ENCODE data around the gene HABP4. TPM values are rescaled to one million over a fixed set of nuclear protein-coding genes. Genes with fewer than 3 reads are reported as not detected.

The HABP4 gene
- total and polyA plus RNA-seq, 10 donors, result 6.3 to 10.6 (median 7.7) TPM

DNA sequence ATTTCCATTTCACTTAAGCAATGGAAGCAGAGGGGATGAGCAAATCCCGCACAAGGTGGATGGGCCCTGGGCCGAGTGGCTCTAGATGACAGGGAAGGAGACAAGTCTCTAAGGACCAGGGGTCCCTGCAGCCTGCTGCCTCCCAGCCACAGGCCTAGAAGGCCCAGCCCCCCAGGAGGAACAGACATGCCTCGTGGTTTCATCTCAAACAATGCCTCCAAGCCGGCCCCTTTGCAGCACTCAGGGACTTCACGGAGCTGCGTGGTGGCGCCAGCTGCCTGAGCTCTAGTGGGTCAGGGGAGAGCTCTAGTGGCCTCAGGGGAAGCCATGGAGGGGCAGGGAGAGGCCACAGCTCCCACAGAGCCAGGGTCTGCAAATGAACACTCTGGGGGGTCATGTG, 48.8 kb downstream of the HABP4 start:
- H3K36me3 ChIP-seq, result peaks cover 0 to 8% (median 0%) of the 10 kb centered on the region in 6 donors
- H3K27ac ChIP-seq, result no peak overlapping the region
- TF ChIP-seq POLR2A (IDR thresholded peaks at IDR 0.05) (no peak), POLR2AphosphoS5 (IDR thresholded peaks at IDR 0.05) (no peak)
- TF ChIP-seq, protein P1, sequence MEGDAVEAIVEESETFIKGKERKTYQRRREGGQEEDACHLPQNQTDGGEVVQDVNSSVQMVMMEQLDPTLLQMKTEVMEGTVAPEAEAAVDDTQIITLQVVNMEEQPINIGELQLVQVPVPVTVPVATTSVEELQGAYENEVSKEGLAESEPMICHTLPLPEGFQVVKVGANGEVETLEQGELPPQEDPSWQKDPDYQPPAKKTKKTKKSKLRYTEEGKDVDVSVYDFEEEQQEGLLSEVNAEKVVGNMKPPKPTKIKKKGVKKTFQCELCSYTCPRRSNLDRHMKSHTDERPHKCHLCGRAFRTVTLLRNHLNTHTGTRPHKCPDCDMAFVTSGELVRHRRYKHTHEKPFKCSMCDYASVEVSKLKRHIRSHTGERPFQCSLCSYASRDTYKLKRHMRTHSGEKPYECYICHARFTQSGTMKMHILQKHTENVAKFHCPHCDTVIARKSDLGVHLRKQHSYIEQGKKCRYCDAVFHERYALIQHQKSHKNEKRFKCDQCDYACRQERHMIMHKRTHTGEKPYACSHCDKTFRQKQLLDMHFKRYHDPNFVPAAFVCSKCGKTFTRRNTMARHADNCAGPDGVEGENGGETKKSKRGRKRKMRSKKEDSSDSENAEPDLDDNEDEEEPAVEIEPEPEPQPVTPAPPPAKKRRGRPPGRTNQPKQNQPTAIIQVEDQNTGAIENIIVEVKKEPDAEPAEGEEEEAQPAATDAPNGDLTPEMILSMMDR (IDR thresholded peaks at IDR 0.05 in 8 of 11, conservative IDR thresholded peaks at IDR 0.05 in 3 of 11), result no peak
- no peaks in the 10 kb centered on the region for H3K27me3 ChIP-seq (replicated peaks in 1 of 7)
- H3K4me3 ChIP-seq, result no peak overlapping the region
- intact Hi-C loops (cut with DNase I; ENCODE audit: low total_unique reads), result no loop called here
- no peaks in the 10 kb centered on the region for H3K9me3 ChIP-seq
- no peak for DNase-seq
- H3K4me1 ChIP-seq, result no peaks in the 10 kb centered on the region
- 72 to 84% (median 76%) methylated on average over 7 of the region's 7 CpGs for WGBS, 5 donors

DNA sequence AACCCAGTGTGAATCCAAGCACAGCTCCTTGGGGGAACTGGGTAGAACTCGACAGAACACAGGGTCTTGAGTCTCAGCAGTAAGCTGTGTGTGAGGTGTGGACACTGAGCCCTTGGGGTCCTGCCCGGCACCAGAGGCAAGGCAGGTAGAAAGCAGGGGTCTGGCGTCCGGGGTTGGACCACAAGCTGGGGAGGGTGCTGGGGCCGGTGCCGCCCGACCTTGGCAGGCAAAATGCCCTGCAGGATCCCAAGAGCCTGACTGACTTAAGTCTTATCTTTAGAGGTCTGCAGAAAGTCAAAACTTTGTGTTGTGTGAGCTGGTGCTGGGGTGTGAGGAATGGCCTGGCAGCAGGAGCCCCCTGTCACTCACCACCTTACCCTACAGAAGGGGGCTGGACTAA, 49.3 kb downstream of the HABP4 start:
- 88 to 98% (median 94%) methylated on average over 6 to 7 of the region's 7 CpGs for WGBS, 5 donors

DNA sequence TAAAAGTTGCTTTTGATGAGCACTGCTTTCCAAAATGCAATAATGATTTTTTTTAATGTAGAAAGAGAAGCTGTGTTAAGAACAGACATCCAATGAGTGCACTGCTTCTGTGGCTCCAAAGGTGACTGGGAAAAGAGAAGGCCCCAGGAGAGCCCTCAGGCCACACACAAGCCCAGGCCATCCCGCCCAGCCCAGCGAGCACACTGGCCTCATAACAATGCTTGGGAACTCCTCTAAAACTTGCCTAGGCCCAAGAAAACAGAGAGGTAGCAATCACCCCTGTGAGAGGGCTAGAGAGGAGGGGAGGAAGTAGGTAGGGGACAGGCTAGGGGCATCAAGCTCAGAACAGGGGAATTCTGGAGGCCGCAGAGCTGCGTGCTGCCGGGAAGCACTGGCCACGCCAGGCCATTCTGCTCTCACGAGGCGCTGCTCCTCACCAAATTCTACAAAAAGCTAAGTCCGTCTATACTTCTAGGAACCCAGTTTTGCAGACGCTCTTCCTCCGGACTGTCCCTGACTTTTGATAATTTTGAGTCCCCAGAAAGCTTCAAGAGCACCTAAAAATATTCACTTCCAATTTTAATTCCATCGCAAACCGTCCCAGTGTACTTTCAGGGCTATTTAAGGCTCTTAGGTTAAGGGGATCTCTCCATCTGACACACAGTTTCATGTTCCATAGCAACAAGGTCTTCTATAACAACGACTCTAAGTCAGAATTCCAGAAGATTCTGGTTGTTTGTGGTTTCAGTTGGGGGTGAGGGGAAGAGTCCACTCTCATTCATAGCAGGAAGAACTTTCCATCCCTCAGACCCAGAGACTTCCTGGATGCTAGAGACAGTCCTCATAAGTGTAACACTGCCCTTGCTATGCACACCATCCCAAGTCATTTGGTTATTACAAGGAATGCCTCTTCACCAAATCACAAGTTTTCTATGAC, 51.0 kb downstream of the HABP4 start:
- peaks cover 0 to 16% (median 0%) of the 10 kb centered on the region in 6 donors for H3K36me3 ChIP-seq
- no peak overlapping the region for H3K4me3 ChIP-seq
- H3K4me1 ChIP-seq, result no peaks in the 10 kb centered on the region
- intact Hi-C loops (cut with DNase I; ENCODE audit: low total_unique reads), result no loop called here
- no peak overlapping the region for H3K27ac ChIP-seq
- H3K27me3 ChIP-seq (replicated peaks in 1 of 7), result no peaks in the 10 kb centered on the region
- no peaks in the 10 kb centered on the region for H3K9me3 ChIP-seq
- no peak for DNase-seq
- no peak for TF ChIP-seq POLR2AphosphoS5 (IDR thresholded peaks at IDR 0.05)
- TF ChIP-seq POLR2A (IDR thresholded peaks at IDR 0.05), result no peak
- TF ChIP-seq, protein P1 (IDR thresholded peaks at IDR 0.05 in 8 of 11, conservative IDR thresholded peaks at IDR 0.05 in 3 of 11), result no peak
- WGBS, 5 donors, result 92 to 94% (median 93%) methylated on average over 14 of the region's 14 CpGs

More for the DNA sequence above, 49.3 kb downstream of the HABP4 start:
- H3K4me3 ChIP-seq, result no peak overlapping the region
- H3K9me3 ChIP-seq, result no peaks in the 10 kb centered on the region
- H3K27me3 ChIP-seq (replicated peaks in 1 of 7), result no peaks in the 10 kb centered on the region
- peaks cover 0 to 12% (median 0%) of the 10 kb centered on the region in 6 donors for H3K36me3 ChIP-seq
- H3K27ac ChIP-seq, result no peak overlapping the region
- DNase-seq, result no peak
- intact Hi-C loops (cut with DNase I; ENCODE audit: low total_unique reads), result no loop called here
- no peaks in the 10 kb centered on the region for H3K4me1 ChIP-seq
- TF ChIP-seq POLR2A (IDR thresholded peaks at IDR 0.05) (no peak), POLR2AphosphoS5 (IDR thresholded peaks at IDR 0.05) (no peak)
- TF ChIP-seq, protein P1 (IDR thresholded peaks at IDR 0.05 in 8 of 11, conservative IDR thresholded peaks at IDR 0.05 in 3 of 11), result no peak

Measured in spleen (tissue), 11 donors.